HepG2 (cell line): ENCODE data around the gene SLC25A36.

Experiments
- RAD21 ChIP-seq: fragments of 450-650 bp; formaldehyde crosslinking; IDR thresholded peaks from 2 replicates; pipeline ENCODE4 v1.5.0; 2020; ENCODE audit warnings: mild to moderate bottlenecking
- SP4 ChIP-seq: sonication (generic); formaldehyde crosslinking; IDR thresholded peaks from 2 replicates; pipeline ENCODE4 v1.8.1; 2023; ENCODE audit warnings: mild to moderate bottlenecking, missing genetic modification reagents
- TF ChIP-seq, protein P1 (sequence below): sonication (generic); formaldehyde crosslinking; IDR thresholded peaks from 2 replicates; pipeline ENCODE4 v1.5.0; 2020; ENCODE audit warnings: mild to moderate bottlenecking, missing genetic modification reagents, moderate library complexity

DNA sequence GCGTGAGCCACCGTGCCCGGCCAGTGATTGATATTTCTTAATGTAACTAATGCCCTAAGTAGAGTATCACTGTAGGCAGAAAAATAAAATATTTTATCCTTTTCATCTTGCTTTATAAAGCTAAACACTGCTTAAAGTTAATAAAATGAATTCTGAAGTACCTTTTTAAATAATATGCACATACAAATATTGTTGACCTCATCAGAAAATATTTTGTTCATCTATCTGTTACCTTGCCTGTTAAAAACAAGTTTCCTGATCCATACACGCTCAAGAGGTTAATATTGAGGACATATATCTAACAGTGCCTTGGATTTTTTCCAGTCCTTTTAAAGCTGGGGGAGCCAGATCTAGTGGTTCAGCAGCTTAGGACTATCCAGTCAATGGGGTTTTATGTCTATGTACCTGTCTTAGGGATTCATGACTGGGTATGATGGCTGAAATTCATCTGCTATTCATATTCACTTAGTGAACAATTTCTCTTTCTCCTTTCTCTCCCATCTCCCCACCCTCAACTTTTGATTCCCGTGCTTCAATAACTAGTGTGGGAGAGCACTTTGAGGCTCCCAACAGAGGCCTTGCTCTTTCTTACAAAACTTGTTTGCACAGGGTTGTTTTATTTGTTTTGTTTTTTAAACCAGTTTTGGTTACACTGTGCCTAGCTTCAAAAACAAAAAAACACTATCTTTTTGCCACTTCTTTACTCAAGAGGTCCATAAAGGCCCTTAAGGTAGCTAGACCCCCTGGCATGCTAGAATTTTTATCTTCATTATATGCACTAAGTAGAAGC lies 7.0 kb downstream of the SLC25A36 start:
- TF ChIP-seq, protein P1, sequence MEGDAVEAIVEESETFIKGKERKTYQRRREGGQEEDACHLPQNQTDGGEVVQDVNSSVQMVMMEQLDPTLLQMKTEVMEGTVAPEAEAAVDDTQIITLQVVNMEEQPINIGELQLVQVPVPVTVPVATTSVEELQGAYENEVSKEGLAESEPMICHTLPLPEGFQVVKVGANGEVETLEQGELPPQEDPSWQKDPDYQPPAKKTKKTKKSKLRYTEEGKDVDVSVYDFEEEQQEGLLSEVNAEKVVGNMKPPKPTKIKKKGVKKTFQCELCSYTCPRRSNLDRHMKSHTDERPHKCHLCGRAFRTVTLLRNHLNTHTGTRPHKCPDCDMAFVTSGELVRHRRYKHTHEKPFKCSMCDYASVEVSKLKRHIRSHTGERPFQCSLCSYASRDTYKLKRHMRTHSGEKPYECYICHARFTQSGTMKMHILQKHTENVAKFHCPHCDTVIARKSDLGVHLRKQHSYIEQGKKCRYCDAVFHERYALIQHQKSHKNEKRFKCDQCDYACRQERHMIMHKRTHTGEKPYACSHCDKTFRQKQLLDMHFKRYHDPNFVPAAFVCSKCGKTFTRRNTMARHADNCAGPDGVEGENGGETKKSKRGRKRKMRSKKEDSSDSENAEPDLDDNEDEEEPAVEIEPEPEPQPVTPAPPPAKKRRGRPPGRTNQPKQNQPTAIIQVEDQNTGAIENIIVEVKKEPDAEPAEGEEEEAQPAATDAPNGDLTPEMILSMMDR (CRISPR knock-in tag), result no peak
- TF ChIP-seq SP4, result no peak
- no peak for TF ChIP-seq RAD21
